H1 (cell line): ENCODE results near the gene ZNF292.

Experiments
- CTCF ChIP-seq, 3 experiments: IDR thresholded peaks; 1 replicate in 2 of 3; 2 replicates in 1 of 3; pipeline versions ENCODE4 v1.5.1 to v1.6.1; 2011; ENCODE audit warnings: low read length in 3 of 3, mild to moderate bottlenecking in 3 of 3, inconsistent platforms in 2 of 3, low read depth in 1 of 3, moderate library complexity in 1 of 3; ENCODE audit not compliant: insufficient read depth in 1 of 3; ENCODE audit errors: control extremely low read depth in 1 of 3
- POLR2AphosphoS5 ChIP-seq: IDR thresholded peaks from 2 replicates; pipeline ENCODE4 v1.6.1; 2011; ENCODE audit warnings: low read depth, low read length
- SIN3A ChIP-seq, 2 experiments: IDR thresholded peaks in 1 of 2; conservative IDR thresholded peaks in 1 of 2; 2 replicates each; pipeline ENCODE4 v1.6.1; 2011 to 2012; ENCODE audit warnings: low read length in 2 of 2, improper control_type of control experiment in 1 of 2, low read depth in 1 of 2, mild to moderate bottlenecking in 1 of 2

GRCh38 chr6:87180105-87180728 lies 24.9 kb downstream of the ZNF292 start:
- TF ChIP-seq POLR2AphosphoS5 (no peak), SIN3A (conservative IDR thresholded peaks at IDR 0.05 in 1 of 2, IDR thresholded peaks at IDR 0.05 in 1 of 2; ENCODE audit: low read depth in 1 of 2, low read length in 2 of 2) (no peak), CTCF (IDR thresholded peaks at IDR 0.05; ENCODE audit: control extremely low read depth in 1 of 3, insufficient read depth in 1 of 3, low read depth in 1 of 3, low read length in 3 of 3) (no peak)
